ENCODE measurements around the gene AFMID. TPM values are rescaled to one million over a fixed set of nuclear protein-coding genes. Genes with fewer than 3 reads are reported as not detected.
"Not testable (repeated sequence)": the region's sequence is repeated elsewhere in the genome, so short reads cannot be mapped to it uniquely, and the experiment has no call there.

AFMID gene
- total RNA-seq, 1 donor from 2014 or later, result 47.6 TPM

DNA sequence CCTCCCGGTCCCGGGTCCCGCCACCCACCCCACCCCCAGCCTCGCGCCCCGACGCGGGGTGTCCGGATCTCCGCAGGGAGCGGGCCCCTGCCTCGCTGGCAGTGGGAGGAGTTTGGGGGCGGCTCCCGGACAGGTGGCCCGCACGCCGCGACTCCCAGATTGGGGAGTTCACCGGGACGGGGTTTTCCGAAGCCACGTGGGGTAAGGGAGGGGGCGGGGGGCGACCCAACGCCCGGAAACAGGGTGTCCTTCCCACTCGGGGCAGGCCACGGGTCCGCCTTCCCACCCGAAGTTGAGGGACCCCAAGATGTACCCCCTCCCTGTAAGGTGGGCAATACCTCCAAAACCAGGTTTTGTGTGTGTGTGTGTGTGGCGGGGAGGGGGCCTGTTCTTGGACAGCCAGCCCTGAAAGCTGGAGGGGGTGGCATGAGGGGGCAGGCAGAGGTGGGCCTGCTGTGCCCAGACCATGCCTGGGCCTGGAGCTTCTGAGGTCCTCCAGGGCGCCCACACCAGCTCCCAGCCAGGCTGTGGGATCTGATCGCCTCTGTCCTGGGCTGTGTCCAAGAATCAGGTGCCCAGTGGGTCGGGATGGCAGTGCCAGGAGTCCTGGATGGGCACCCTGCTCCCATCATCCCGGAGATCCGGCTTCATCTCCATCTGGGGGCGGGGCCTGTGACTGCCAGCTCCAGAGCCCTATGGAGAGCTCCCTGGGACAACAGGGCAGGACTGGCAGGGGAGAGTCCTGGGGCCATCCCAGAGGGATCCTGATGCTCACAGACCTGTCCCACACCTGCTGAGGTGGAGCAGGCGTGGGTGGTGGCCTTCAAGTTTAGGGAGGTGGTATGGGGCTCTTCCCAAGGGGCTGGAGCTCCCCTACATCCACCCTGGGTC lies 18.0 kb upstream of the AFMID start:
- TF ChIP-seq POLR2AphosphoS5 (IDR thresholded peaks at IDR 0.05; ENCODE audit: insufficient read depth in 1 of 2, low read depth in 1 of 2) (no peak), POLR2A (IDR thresholded peaks at IDR 0.05) (no peak)
- TF ChIP-seq, protein P1, sequence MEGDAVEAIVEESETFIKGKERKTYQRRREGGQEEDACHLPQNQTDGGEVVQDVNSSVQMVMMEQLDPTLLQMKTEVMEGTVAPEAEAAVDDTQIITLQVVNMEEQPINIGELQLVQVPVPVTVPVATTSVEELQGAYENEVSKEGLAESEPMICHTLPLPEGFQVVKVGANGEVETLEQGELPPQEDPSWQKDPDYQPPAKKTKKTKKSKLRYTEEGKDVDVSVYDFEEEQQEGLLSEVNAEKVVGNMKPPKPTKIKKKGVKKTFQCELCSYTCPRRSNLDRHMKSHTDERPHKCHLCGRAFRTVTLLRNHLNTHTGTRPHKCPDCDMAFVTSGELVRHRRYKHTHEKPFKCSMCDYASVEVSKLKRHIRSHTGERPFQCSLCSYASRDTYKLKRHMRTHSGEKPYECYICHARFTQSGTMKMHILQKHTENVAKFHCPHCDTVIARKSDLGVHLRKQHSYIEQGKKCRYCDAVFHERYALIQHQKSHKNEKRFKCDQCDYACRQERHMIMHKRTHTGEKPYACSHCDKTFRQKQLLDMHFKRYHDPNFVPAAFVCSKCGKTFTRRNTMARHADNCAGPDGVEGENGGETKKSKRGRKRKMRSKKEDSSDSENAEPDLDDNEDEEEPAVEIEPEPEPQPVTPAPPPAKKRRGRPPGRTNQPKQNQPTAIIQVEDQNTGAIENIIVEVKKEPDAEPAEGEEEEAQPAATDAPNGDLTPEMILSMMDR (IDR thresholded peaks at IDR 0.05), result no peak
- Histone ChIP-seq H3K27ac (peak overlapping the region; percentile 88), H3K9me3 (no peaks in the 10 kb centered on the region), H3K4me3 (peak overlapping the region; percentile 80 to 88), H3K27me3 (no peaks in the 10 kb centered on the region), H3K36me3 (no peaks in the 10 kb centered on the region), H3K4me1 (peaks cover 49% of the 10 kb centered on the region)
- intact Hi-C loops (cut with DNase I), result no loop called here
- no peak for DNase-seq (ENCODE audit: extremely low spot score in 2 of 2)

DNA sequence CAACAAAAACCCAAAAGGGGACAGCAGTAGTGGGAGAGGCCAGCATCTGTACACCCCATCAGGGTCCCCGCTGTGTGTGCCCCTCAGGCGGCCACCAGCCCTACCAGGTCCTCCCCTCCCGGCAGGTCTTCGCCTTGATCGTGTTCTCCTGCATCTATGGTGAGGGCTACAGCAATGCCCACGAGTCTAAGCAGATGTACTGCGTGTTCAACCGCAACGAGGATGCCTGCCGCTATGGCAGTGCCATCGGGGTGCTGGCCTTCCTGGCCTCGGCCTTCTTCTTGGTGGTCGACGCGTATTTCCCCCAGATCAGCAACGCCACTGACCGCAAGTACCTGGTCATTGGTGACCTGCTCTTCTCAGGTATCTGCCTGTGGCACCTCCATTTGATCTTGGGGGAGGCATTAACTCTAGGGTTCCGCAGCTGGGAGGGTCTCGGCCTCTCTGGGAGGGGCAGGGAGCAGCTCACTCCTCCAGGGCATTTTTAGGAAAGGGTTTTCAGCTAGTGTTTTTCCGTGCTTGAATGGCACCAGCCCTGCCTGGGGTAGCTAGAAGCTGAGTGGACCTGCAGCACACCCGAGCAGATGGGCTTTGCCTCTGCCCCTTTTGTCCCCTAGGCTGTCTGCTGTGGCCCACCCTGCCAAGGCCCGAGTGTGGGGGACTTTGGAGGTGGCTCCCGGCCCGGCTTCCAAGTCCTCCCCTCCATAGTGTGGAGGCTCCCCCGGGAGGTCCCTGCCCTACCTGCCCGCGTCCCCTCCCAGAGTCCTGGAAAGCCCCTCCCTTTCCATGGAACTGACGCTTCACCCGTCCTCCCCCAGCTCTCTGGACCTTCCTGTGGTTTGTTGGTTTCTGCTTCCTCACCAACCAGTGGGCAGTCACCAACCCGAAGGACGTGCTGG lies 16.2 kb upstream of the AFMID start:
- peaks cover 67% of the 10 kb centered on the region for H3K4me1 ChIP-seq
- H3K27ac ChIP-seq, result no peak overlapping the region
- no peaks in the 10 kb centered on the region for H3K9me3 ChIP-seq

DNA sequence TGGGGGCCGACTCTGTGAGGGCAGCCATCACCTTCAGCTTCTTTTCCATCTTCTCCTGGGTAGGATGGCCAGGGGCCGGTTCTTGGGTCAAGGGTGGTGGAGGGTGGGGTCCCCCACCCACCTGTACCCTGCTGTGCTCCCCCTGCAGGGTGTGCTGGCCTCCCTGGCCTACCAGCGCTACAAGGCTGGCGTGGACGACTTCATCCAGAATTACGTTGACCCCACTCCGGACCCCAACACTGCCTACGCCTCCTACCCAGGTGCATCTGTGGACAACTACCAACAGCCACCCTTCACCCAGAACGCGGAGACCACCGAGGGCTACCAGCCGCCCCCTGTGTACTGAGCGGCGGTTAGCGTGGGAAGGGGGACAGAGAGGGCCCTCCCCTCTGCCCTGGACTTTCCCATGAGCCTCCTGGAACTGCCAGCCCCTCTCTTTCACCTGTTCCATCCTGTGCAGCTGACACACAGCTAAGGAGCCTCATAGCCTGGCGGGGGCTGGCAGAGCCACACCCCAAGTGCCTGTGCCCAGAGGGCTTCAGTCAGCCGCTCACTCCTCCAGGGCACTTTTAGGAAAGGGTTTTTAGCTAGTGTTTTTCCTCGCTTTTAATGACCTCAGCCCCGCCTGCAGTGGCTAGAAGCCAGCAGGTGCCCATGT lies 15.4 kb upstream of the AFMID start:
- H3K4me3 ChIP-seq; intact Hi-C loops (cut with DNase I); H3K9me3 ChIP-seq; H3K27me3 ChIP-seq; H3K36me3 ChIP-seq; DNase-seq (ENCODE audit: extremely low spot score in 2 of 2): not testable (repeated sequence)
- Histone ChIP-seq H3K4me1 (peaks cover 75% of the 10 kb centered on the region), H3K27ac (peak overlapping the region; percentile 79)

More for the DNA sequence above, 16.2 kb upstream of the AFMID start:
- intact Hi-C loops (cut with DNase I), result no loop called here
- Histone ChIP-seq H3K36me3 (no peaks in the 10 kb centered on the region), H3K4me3 (no peak overlapping the region), H3K27me3 (no peaks in the 10 kb centered on the region)
- no peak for DNase-seq (ENCODE audit: extremely low spot score in 2 of 2)
- TF ChIP-seq, protein P1 (IDR thresholded peaks at IDR 0.05), result no peak
- TF ChIP-seq POLR2A (IDR thresholded peaks at IDR 0.05), result no peak
- no peak for TF ChIP-seq POLR2AphosphoS5 (IDR thresholded peaks at IDR 0.05; ENCODE audit: insufficient read depth in 1 of 2, low read depth in 1 of 2)

DNA sequence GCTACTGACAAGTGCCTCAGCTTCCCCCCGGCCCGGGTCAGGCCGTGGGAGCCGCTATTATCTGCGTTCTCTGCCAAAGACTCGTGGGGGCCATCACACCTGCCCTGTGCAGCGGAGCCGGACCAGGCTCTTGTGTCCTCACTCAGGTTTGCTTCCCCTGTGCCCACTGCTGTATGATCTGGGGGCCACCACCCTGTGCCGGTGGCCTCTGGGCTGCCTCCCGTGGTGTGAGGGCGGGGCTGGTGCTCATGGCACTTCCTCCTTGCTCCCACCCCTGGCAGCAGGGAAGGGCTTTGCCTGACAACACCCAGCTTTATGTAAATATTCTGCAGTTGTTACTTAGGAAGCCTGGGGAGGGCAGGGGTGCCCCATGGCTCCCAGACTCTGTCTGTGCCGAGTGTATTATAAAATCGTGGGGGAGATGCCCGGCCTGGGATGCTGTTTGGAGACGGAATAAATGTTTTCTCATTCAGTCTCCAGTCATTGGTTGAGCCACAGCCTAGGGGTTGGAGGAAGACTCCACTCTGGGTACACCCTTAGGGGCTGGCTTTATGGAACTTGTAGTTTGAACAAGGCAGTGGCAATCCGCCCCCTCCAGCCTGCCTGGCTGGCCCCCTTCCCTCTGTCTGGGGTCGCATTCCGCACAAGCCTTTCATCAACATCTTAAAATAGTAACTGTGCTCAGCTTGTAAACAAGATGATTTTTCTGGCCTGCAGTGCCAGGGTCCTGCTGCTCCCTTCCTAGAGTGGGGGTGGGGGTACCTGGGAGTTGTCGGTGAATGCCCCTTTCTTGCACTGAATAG lies 14.7 kb upstream of the AFMID start:
- Histone ChIP-seq H3K36me3 (no peaks in the 10 kb centered on the region), H3K27ac (peak overlapping the region; percentile 79), H3K4me3 (no peak overlapping the region), H3K9me3 (no peaks in the 10 kb centered on the region), H3K4me1 (peaks cover 79% of the 10 kb centered on the region), H3K27me3 (no peaks in the 10 kb centered on the region)
- TF ChIP-seq POLR2A (IDR thresholded peaks at IDR 0.05) (no peak), POLR2AphosphoS5 (IDR thresholded peaks at IDR 0.05; ENCODE audit: insufficient read depth in 1 of 2, low read depth in 1 of 2) (no peak)
- TF ChIP-seq, protein P1 (IDR thresholded peaks at IDR 0.05), result no peak
- DNase-seq (ENCODE audit: extremely low spot score in 2 of 2), result no peak
- intact Hi-C loops (cut with DNase I), result no loop called here
